ENCODE measurements around the gene CCNH. TPM values are rescaled to one million over a fixed set of nuclear protein-coding genes. Genes with fewer than 3 reads are reported as not detected.

CCNH gene
- total RNA-seq, 1 experiment from 2014 or later: 63.2 TPM

DNA sequence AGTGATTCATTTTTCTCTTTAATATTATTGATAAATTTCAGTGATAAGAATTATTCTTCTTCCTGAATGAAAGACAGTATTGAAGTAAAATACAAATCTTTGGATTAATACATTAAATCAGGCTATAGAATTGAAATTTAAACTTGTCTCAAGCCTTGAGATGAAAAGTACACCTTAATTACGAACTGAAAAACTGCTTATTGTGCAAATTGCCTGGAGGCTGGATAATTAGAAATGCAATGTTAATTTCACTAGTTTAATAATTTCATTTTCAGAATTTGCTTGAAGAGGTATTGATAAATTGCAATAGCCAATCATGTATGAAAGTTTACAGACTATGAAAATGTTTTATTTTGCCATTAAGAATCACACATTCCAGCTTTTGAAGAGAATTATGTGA is 11.0 kb upstream of the CCNH start:
- H3K4me3 ChIP-seq (replicated peaks in 1 of 2; ENCODE audit: low read depth in 1 of 2, low read length in 2 of 2): no peak overlapping the region
- POLR2A ChIA-PET: no interaction called here
- RAD21 ChIA-PET (ENCODE audit: low non-redundant PET in 1 of 2, low total read pairs in 2 of 2, uncharacterized antibody in 2 of 2, unreplicated experiment in 2 of 2): no interaction called here
- H3K27me3 ChIP-seq (ENCODE audit: insufficient read depth, low read length): no peaks in the 10 kb centered on the region
- intact Hi-C loops (cut with micrococcal nuclease): loop anchor here (10.0 kb wide), 1 partner anchor 361 kb away; no protein-coding TSS in a partner anchor
- H2AFZ ChIP-seq (ENCODE audit: low read depth, low read length, poor library complexity, severe bottlenecking): no peak overlapping the region
- no peak overlapping the region for H3K9ac ChIP-seq (ENCODE audit: low read length)
- H3K4me2 ChIP-seq (ENCODE audit: low read length): no peak overlapping the region
- H3K27ac ChIP-seq (ENCODE audit: low read depth, low read length): no peak overlapping the region
- H3K79me2 ChIP-seq (ENCODE audit: insufficient read depth, low read length): no peaks in the 10 kb centered on the region
- no peaks in the 10 kb centered on the region for H3K36me3 ChIP-seq (ENCODE audit: control insufficient read depth in 1 of 2, insufficient read depth in 2 of 2, low read length in 2 of 2)
- TF ChIP-seq POLR2AphosphoS5 (IDR thresholded peaks at IDR 0.05; ENCODE audit: low read depth, low read length): no peak
- no peak for TF ChIP-seq RAD21 (IDR thresholded peaks at IDR 0.05; ENCODE audit: low read depth)
- no peak for TF ChIP-seq ZNF274 (IDR thresholded peaks at IDR 0.05; ENCODE audit: low read depth, low read length)
- no peak for TF ChIP-seq CBX3 (IDR thresholded peaks at IDR 0.05; ENCODE audit: low read depth)
- no peak for TF ChIP-seq ZBTB33 (IDR thresholded peaks at IDR 0.05; ENCODE audit: extremely low read depth, insufficient replicate concordance, low read length)
- TF ChIP-seq POLR2A (IDR thresholded peaks at IDR 0.05; ENCODE audit: borderline replicate concordance, extremely low read depth, insufficient read depth, insufficient read length): no peak
- TF ChIP-seq JUND (IDR thresholded peaks at IDR 0.05): no peak
- TF ChIP-seq TCF7L2 (IDR thresholded peaks at IDR 0.05; ENCODE audit: borderline replicate concordance, extremely low read depth, insufficient read depth, insufficient read length): no peak
- TF ChIP-seq EZH2 (IDR thresholded peaks at IDR 0.05): no peak
- no peak for TF ChIP-seq MAX (IDR thresholded peaks at IDR 0.05)
- TF ChIP-seq FOSL1 (IDR thresholded peaks at IDR 0.05; ENCODE audit: low read depth): no peak
- TF ChIP-seq SIN3A (IDR thresholded peaks at IDR 0.05; ENCODE audit: low read depth): no peak
- no peak for TF ChIP-seq ZFX (IDR thresholded peaks at IDR 0.05)
- TF ChIP-seq EZH2phosphoT487 (IDR thresholded peaks at IDR 0.05; ENCODE audit: borderline replicate concordance): no peak
- no peak for TF ChIP-seq ATF3 (IDR thresholded peaks at IDR 0.05)
- no peak for TF ChIP-seq YY1 (IDR thresholded peaks at IDR 0.05; ENCODE audit: extremely low read depth, insufficient replicate concordance, low read depth, low read length)
- CTCF ChIA-PET: no interaction called here
- ATAC-seq: no peak
- H4K20me1 ChIP-seq (ENCODE audit: insufficient read depth): no peaks in the 10 kb centered on the region
- H3K4me1 ChIP-seq (ENCODE audit: control insufficient read depth in 1 of 2, insufficient read depth in 2 of 2, low read length in 2 of 2): peaks cover 0 to 6% of the 10 kb centered on the region in 2 experiments; a peak in 1 of 4 replicates
- no peak for DNase-seq (ENCODE audit: low read depth, low spot score)
- H3K9me2 ChIP-seq (ENCODE audit: insufficient read depth): no peaks in the 10 kb centered on the region
- BruUV-seq (replicated peaks): no TSS peak
- H3K9me3 ChIP-seq (ENCODE audit: control insufficient read depth in 1 of 2, insufficient read depth in 1 of 2, low read depth in 1 of 2, low read length in 2 of 2): no peaks in the 10 kb centered on the region

All from HCT116 (cell line).